ENCODE results near the gene VEZF1.

VEZF1 gene

GRCh38 chr17:57984936-57985674, 2.9 kb downstream of the VEZF1 start:
- Histone ChIP-seq H3K4me2 (ENCODE audit: low read depth, low read length, poor library complexity, severe bottlenecking) (peak overlapping the region; percentile 87), H4K20me1 (ENCODE audit: low read depth, low read length) (peaks cover 33% of the 10 kb centered on the region)

GRCh38 chr17:57984261-57984890, 3.7 kb downstream of the VEZF1 start:
- Histone ChIP-seq H2AFZ (ENCODE audit: low read depth, low read length, severe bottlenecking) (no peak overlapping the region), H3K79me2 (ENCODE audit: insufficient read depth, low read length) (peaks cover 52% of the 10 kb centered on the region), H4K20me1 (ENCODE audit: low read depth, low read length) (peaks cover 33% of the 10 kb centered on the region), H3K4me2 (ENCODE audit: low read depth, low read length, poor library complexity, severe bottlenecking) (no peak overlapping the region), H3K9me3 (ENCODE audit: insufficient read depth, low read length) (no peaks in the 10 kb centered on the region), H3K36me3 (ENCODE audit: low read length) (peaks cover 7% of the 10 kb centered on the region; the same call in 1 of the 2 replicates), H3K4me3 (ENCODE audit: insufficient read depth, low read length, poor library complexity, severe bottlenecking) (no peak overlapping the region), H3K27ac (ENCODE audit: low read depth, low read length) (no peak overlapping the region), H3K9me2 (replicated peaks; ENCODE audit: insufficient read depth, low read length) (no peaks in the 10 kb centered on the region), H3K9ac (ENCODE audit: low read length) (no peak overlapping the region), H3F3A (ENCODE audit: insufficient read depth) (peaks cover 9% of the 10 kb centered on the region), H3K27me3 (ENCODE audit: low read length) (no peaks in the 10 kb centered on the region)
- TF ChIP-seq, protein P1, sequence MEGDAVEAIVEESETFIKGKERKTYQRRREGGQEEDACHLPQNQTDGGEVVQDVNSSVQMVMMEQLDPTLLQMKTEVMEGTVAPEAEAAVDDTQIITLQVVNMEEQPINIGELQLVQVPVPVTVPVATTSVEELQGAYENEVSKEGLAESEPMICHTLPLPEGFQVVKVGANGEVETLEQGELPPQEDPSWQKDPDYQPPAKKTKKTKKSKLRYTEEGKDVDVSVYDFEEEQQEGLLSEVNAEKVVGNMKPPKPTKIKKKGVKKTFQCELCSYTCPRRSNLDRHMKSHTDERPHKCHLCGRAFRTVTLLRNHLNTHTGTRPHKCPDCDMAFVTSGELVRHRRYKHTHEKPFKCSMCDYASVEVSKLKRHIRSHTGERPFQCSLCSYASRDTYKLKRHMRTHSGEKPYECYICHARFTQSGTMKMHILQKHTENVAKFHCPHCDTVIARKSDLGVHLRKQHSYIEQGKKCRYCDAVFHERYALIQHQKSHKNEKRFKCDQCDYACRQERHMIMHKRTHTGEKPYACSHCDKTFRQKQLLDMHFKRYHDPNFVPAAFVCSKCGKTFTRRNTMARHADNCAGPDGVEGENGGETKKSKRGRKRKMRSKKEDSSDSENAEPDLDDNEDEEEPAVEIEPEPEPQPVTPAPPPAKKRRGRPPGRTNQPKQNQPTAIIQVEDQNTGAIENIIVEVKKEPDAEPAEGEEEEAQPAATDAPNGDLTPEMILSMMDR (IDR thresholded peaks at IDR 0.05; ENCODE audit: insufficient read depth, low read length, poor library complexity, severe bottlenecking) = no peak
- no peak for TF ChIP-seq EZH2phosphoT487 (conservative IDR thresholded peaks at IDR 0.05; ENCODE audit: low read length)

More at GRCh38 chr17:57984936-57985674, 2.9 kb downstream of the VEZF1 start:
- Histone ChIP-seq H3K79me2 (ENCODE audit: insufficient read depth, low read length) (peaks cover 52% of the 10 kb centered on the region), H3K27me3 (ENCODE audit: low read length) (no peaks in the 10 kb centered on the region), H3K9me3 (ENCODE audit: insufficient read depth, low read length) (no peaks in the 10 kb centered on the region), H2AFZ (ENCODE audit: low read depth, low read length, severe bottlenecking) (no peak overlapping the region), H3K36me3 (ENCODE audit: low read length) (peaks cover 3% of the 10 kb centered on the region; the same call in 1 of the 2 replicates), H3K4me3 (ENCODE audit: insufficient read depth, low read length, poor library complexity, severe bottlenecking) (no peak overlapping the region), H3K9me2 (replicated peaks; ENCODE audit: insufficient read depth, low read length) (no peaks in the 10 kb centered on the region), H3F3A (ENCODE audit: insufficient read depth) (peaks cover 16% of the 10 kb centered on the region), H3K9ac (ENCODE audit: low read length) (no peak overlapping the region), H3K27ac (ENCODE audit: low read depth, low read length) (no peak overlapping the region)
- no peak for TF ChIP-seq EZH2phosphoT487 (conservative IDR thresholded peaks at IDR 0.05; ENCODE audit: low read length)

DNA sequence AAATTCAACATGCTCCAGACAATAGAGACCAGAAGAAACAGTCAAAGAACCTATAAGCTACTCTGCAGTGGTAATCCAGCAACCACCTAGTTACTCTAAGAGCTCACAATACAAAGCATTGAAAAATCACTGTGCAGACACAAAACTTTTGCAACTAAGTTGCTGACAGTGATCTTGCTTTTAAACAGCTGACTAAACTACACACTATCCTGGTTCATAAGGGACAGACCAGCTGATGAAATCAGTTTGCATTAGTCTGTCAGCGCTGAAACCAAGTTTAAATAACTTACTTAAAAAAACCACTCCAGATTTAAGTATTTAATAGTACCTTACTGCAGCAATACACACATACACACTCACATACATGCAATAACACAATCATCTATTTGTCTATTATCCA, 4.6 kb downstream of the VEZF1 start:
- Histone ChIP-seq H3K27me3 (ENCODE audit: low read length) (no peaks in the 10 kb centered on the region), H2AFZ (ENCODE audit: low read depth, low read length, severe bottlenecking) (no peak overlapping the region), H3K9me2 (replicated peaks; ENCODE audit: insufficient read depth, low read length) (no peaks in the 10 kb centered on the region), H3K9me3 (ENCODE audit: insufficient read depth, low read length) (no peaks in the 10 kb centered on the region), H3K36me3 (ENCODE audit: low read length) (peaks cover 17% of the 10 kb centered on the region), H4K20me1 (ENCODE audit: low read depth, low read length) (peaks cover 33% of the 10 kb centered on the region), H3K4me2 (ENCODE audit: low read depth, low read length, poor library complexity, severe bottlenecking) (no peak overlapping the region), H3K27ac (ENCODE audit: low read depth, low read length) (no peak overlapping the region), H3K9ac (ENCODE audit: low read length) (no peak overlapping the region), H3F3A (ENCODE audit: insufficient read depth) (no peaks in the 10 kb centered on the region), H3K79me2 (ENCODE audit: insufficient read depth, low read length) (peaks cover 52% of the 10 kb centered on the region), H3K4me3 (ENCODE audit: insufficient read depth, low read length, poor library complexity, severe bottlenecking) (no peak overlapping the region)
- no peak for TF ChIP-seq EZH2phosphoT487 (conservative IDR thresholded peaks at IDR 0.05; ENCODE audit: low read length)
- TF ChIP-seq, protein P1 (IDR thresholded peaks at IDR 0.05; ENCODE audit: insufficient read depth, low read length, poor library complexity, severe bottlenecking) = no peak
